GM10266 (cell line): ENCODE data around the gene DPP9.

Experiments
- DNase-seq: peaks from one replicate; pipeline ENCODE4 v3.0.0; 2012; ENCODE audit errors: extremely low spot score
- CTCF ChIP-seq: IDR thresholded peaks from 2 replicates; pipeline ENCODE4 v1.5.1; 2012; ENCODE audit warnings: mild to moderate bottlenecking, low read depth; ENCODE audit not compliant: control insufficient read depth, insufficient read depth; ENCODE audit errors: missing control alignments

The DPP9 gene

GRCh38 chr19:4673216-4673615 lies 50.4 kb downstream of the DPP9 start:
- no peak for TF ChIP-seq CTCF
- DNase-seq, result no peak

- DNase-seq, result no peak
These were observed 52.3 kb downstream of the DPP9 start for GRCh38 chr19:4671185-4671851.

GRCh38 chr19:4669723-4670480 lies 53.7 kb downstream of the DPP9 start, which contains the start of gene MYDGF:
TSS of gene MYDGF (minus strand) at chr19:4670342. CDS start at chr19:4670334, 8 bp downstream.
- no peak for TF ChIP-seq CTCF
- peak; percentile 100 for DNase-seq

More at GRCh38 chr19:4671185-4671851, 52.3 kb downstream of the DPP9 start:
- no peak for TF ChIP-seq CTCF

GRCh38 chr19:4664642-4665041 lies 59.0 kb downstream of the DPP9 start:
- TF ChIP-seq CTCF, result no peak
- no peak for DNase-seq

- TF ChIP-seq CTCF, result no peak
These were observed 60.8 kb downstream of the DPP9 start for GRCh38 chr19:4662812-4663211.

GRCh38 chr19:4662020-4662695 lies 61.5 kb downstream of the DPP9 start:
- no peak for TF ChIP-seq CTCF

More at GRCh38 chr19:4662812-4663211, 60.8 kb downstream of the DPP9 start:
- DNase-seq, result no peak

More at GRCh38 chr19:4662020-4662695, 61.5 kb downstream of the DPP9 start:
- no peak for DNase-seq
